ENCODE results near the gene GGTLC2.
"Not testable (repeated sequence)": the region's sequence is repeated elsewhere in the genome, so short reads cannot be mapped to it uniquely, and the experiment has no call there.

GGTLC2 gene

GRCh38 chr22:22605074-22605404 is 39.4 kb upstream of the GGTLC2 start:
- TF ChIP-seq CTCF (IDR thresholded peaks at IDR 0.05; ENCODE audit: low read depth, low read length) = no peak
- no peak overlapping the region for H3K4me3 ChIP-seq (ENCODE audit: low read depth, low read length)

GRCh38 chr22:22608022-22608421 is 36.4 kb upstream of the GGTLC2 start:
- H3K4me3 ChIP-seq (ENCODE audit: low read depth, low read length) = not testable (repeated sequence)

- no peak for TF ChIP-seq CTCF (IDR thresholded peaks at IDR 0.05; ENCODE audit: low read depth, low read length)
- no peak overlapping the region for H3K4me3 ChIP-seq (ENCODE audit: low read depth, low read length)
These were observed 35.1 kb upstream of the GGTLC2 start for GRCh38 chr22:22609291-22609690.

GRCh38 chr22:22612516-22612915 is 31.9 kb upstream of the GGTLC2 start:
- TF ChIP-seq CTCF (IDR thresholded peaks at IDR 0.05; ENCODE audit: low read depth, low read length) = no peak
- H3K4me3 ChIP-seq (ENCODE audit: low read depth, low read length) = no peak overlapping the region

GRCh38 chr22:22614065-22614464 is 30.3 kb upstream of the GGTLC2 start:
- no peak for TF ChIP-seq CTCF (IDR thresholded peaks at IDR 0.05; ENCODE audit: low read depth, low read length)
- H3K4me3 ChIP-seq (ENCODE audit: low read depth, low read length) = no peak overlapping the region

- TF ChIP-seq CTCF (IDR thresholded peaks at IDR 0.05; ENCODE audit: low read depth, low read length) = no peak
- no peak overlapping the region for H3K4me3 ChIP-seq (ENCODE audit: low read depth, low read length)
These were observed 27.8 kb upstream of the GGTLC2 start for GRCh38 chr22:22616636-22617035.

- H3K4me3 ChIP-seq (ENCODE audit: low read depth, low read length) = no peak overlapping the region
- TF ChIP-seq CTCF (IDR thresholded peaks at IDR 0.05; ENCODE audit: low read depth, low read length) = no peak
These were observed 26.0 kb upstream of the GGTLC2 start for GRCh38 chr22:22618448-22618847.

GRCh38 chr22:22618923-22619322 is 25.5 kb upstream of the GGTLC2 start:
- no peak for TF ChIP-seq CTCF (IDR thresholded peaks at IDR 0.05; ENCODE audit: low read depth, low read length)
- H3K4me3 ChIP-seq (ENCODE audit: low read depth, low read length) = no peak overlapping the region
